Body of pancreas (tissue), 4 donors: ENCODE data around the gene RNASEH2A. TPM values are rescaled to one million over a fixed set of nuclear protein-coding genes. Genes with fewer than 3 reads are reported as not detected.

Experiments
- ATAC-seq: fragments of 150-250 bp; one replicate; pipeline ENCODE4 v1.9.1; 2016
- DNase-seq, 4 donors: peaks; one replicate each; pipeline ENCODE4 v3.0.0-alpha.2; 2019
- H3K27ac ChIP-seq, 4 donors: fragments of 200-600 bp; sonication (generic); 1 replicate in 3 of 4; 2 replicates in 1 of 4; pipeline versions ENCODE4 v1.5.1 to v1.6.1; 2016 to 2019; ENCODE audit warnings: mild to moderate bottlenecking in 1 of 4, mixed read lengths in 1 of 4, moderate library complexity in 1 of 4
- H3K27me3 ChIP-seq, 2 donors: fragments of 200-600 bp; sonication (generic); one replicate each; pipeline ENCODE4 v1.6.0; 2016; ENCODE audit warnings: mild to moderate bottlenecking in 1 of 2
- H3K36me3 ChIP-seq, 2 donors: fragments of 200-600 bp; sonication (generic); replicated peaks in 1 of 2; 2 replicates each; pipeline ENCODE4 v1.5.1; 2016; ENCODE audit warnings: low read depth in 2 of 2; ENCODE audit not compliant: insufficient read depth in 1 of 2
- H3K4me1 ChIP-seq: fragments of 200-600 bp; sonication (generic); one replicate; pipeline ENCODE4 v1.6.0; 2016
- H3K4me3 ChIP-seq, 2 donors: fragments of 200-600 bp; sonication (generic); 1 replicate in 1 of 2; 2 replicates in 1 of 2; pipeline ENCODE4 v1.5.1; 2016 to 2019
- H3K9me3 ChIP-seq, 3 donors: fragments of 200-600 bp; sonication (generic); 1 replicate in 2 of 3; 2 replicates in 1 of 3; pipeline ENCODE4 v1.5.1; 2016
- POLR2A ChIP-seq, 3 donors: fragments of 450-650 bp; IDR thresholded peaks; one replicate each; pipeline ENCODE4 v1.6.1; 2016; ENCODE audit warnings: antibody characterized with exemption in 3 of 3, mild to moderate bottlenecking in 2 of 3
- WGBS, 2 donors: methylation state at CpG; one replicate each; pipeline ENCODE4 v1.1.5; 2017; 5-methylcytosine and 5-hydroxymethylcytosine counted together
- intact Hi-C: fragments of 100-400 bp; cut with DNase I; formaldehyde crosslinking; loops from one replicate; pipeline ENCODE4 v1.15.1; 2023
- total RNA-seq, 2 donors: library from RNA; depleted of rRNA; stranded (reverse); fragments of >200 nt; gene quantifications; one replicate each; pipeline ENCODE4 v1.1.0, GENCODE V29; 2016
- TF ChIP-seq, protein P1 (sequence below), 7 experiments: fragments of 450-650 bp in 4 of 7; fragments of 200-600 bp in 3 of 7; sonication (generic) in 3 of 7; IDR thresholded peaks; one replicate each; pipeline ENCODE4 v1.5.1; 2016 to 2019; ENCODE audit warnings: antibody characterized with exemption in 7 of 7

Gene RNASEH2A
- total RNA-seq, 2 donors from 2014 or later: 1.3 to 6.5 TPM

DNA sequence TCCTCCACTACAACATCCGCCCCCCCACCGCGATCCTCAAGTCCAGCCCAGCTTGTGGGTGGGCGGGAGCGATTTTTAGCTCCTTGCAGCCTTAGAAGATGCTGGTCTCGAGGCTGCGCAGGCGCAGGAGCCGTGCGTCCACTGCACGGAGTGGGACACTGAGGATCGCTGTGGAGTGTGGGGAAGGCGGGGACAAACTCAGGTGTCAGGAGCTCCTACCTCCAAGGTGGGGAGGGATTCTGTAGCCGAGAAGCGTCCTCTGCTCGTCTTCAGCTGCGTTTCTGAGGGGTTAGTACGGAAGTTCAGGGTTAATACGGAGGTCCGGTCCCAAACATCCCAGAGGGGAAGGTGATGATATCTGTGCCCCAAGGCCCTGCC, 28.2 kb downstream of the RNASEH2A start, which contains the start of gene RTBDN:
TSS of gene RTBDN (minus strand) at position 14 of the 378 bp plus-strand sequence. CDS start 4,600 bp downstream, outside the sequence.
- intact Hi-C loops: no loop called here
- Histone ChIP-seq H3K27ac (no peak within 1 kb of the TSS), H3K27me3 (peaks cover 0 to 32% of the 10 kb centered on the region in 2 donors), H3K36me3 (no peaks in the 10 kb centered on the region), H3K4me1 (peaks cover 33% of the 10 kb centered on the region), H3K4me3 (no peak within 1 kb of the TSS), H3K9me3 (no peaks in the 10 kb centered on the region)
- no peak for DNase-seq
- ATAC-seq: no peak
- WGBS, 2 donors: 6% methylated on average over 7 to 20 of the region's 20 CpGs
- TF ChIP-seq, protein P1, sequence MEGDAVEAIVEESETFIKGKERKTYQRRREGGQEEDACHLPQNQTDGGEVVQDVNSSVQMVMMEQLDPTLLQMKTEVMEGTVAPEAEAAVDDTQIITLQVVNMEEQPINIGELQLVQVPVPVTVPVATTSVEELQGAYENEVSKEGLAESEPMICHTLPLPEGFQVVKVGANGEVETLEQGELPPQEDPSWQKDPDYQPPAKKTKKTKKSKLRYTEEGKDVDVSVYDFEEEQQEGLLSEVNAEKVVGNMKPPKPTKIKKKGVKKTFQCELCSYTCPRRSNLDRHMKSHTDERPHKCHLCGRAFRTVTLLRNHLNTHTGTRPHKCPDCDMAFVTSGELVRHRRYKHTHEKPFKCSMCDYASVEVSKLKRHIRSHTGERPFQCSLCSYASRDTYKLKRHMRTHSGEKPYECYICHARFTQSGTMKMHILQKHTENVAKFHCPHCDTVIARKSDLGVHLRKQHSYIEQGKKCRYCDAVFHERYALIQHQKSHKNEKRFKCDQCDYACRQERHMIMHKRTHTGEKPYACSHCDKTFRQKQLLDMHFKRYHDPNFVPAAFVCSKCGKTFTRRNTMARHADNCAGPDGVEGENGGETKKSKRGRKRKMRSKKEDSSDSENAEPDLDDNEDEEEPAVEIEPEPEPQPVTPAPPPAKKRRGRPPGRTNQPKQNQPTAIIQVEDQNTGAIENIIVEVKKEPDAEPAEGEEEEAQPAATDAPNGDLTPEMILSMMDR (IDR thresholded peaks at IDR 0.05): no peak
- TF ChIP-seq POLR2A (IDR thresholded peaks at IDR 0.05): no peak

DNA sequence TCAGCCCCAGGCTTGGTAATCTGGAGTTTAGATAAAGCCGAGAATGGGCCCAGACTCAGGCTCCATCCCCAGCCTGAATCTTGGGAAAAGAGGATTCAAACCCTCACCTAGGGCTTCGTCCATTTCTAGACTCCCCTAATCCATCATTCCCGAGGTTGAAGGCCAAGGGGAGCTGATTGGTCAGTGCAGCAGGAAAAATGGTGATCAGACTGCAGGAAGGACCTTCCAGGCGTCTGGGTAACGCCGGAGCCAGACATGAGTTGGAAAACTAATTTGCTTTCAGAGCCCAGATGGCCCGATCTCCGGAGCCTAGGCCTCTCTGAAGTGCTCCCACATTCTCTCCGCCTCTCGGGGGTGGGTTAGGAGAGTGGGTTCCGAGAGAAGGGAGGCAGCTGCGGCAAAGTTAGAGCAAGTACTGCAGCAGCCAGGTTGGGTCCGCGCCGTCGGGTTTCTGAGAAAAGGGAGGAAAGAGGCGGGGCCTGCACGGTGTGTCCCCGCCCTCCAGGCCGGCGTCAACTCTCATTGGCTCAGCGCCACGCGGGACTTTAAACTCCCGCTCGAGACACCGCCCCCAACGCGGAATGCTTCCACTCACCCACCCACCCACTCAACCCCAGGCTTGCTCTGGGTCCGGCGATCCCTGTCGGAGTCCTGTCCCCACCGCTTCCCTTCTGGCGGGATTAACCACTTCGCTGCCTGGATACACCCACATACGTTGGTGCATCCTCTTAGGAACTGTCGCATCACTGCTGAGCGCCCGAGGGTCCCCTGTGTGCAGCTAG, 28.8 kb downstream of the RNASEH2A start:
- Histone ChIP-seq H3K27ac (no peak overlapping the region), H3K27me3 (peaks cover 0 to 32% of the 10 kb centered on the region in 2 donors), H3K36me3 (no peaks in the 10 kb centered on the region), H3K4me3 (no peak overlapping the region), H3K9me3 (no peaks in the 10 kb centered on the region), H3K4me1 (peaks cover 33% of the 10 kb centered on the region)
- ATAC-seq (no peak), DNase-seq (peak in 3 of 4 donors; percentile 22 to 51 (median 31))
- 5 to 7% methylated on average over 24 to 39 of the region's 39 CpGs for WGBS, 2 donors
- intact Hi-C loops: no loop called here
- TF ChIP-seq, protein P1 (IDR thresholded peaks at IDR 0.05): no peak
- no peak for TF ChIP-seq POLR2A (IDR thresholded peaks at IDR 0.05)

DNA sequence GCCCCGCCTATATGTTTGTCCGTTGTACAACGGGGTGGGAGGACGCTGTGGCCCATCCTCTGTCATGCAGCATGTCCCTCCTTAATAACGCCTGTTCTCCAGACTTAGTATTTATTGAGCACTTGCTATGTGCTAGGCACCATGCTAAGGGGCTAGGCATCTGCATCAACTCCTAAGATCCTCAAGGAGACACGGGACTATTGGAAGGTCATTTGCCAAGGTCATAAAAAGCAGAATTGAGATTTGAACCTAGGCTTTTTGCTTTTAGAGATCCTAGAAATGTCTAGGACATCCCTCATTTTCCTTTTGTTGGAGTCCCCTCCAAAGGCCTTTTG, 30.1 kb downstream of the RNASEH2A start:
- Histone ChIP-seq H3K36me3 (no peaks in the 10 kb centered on the region), H3K27ac (no peak overlapping the region), H3K4me1 (peaks cover 43% of the 10 kb centered on the region), H3K27me3 (peaks cover 0 to 38% of the 10 kb centered on the region in 2 donors), H3K4me3 (no peak overlapping the region), H3K9me3 (no peaks in the 10 kb centered on the region)
- DNase-seq: no peak
- WGBS, 2 donors: 6% methylated on average over 5 to 6 of the region's 6 CpGs
- TF ChIP-seq, protein P1 (IDR thresholded peaks at IDR 0.05): no peak
- no peak for TF ChIP-seq POLR2A (IDR thresholded peaks at IDR 0.05)
- intact Hi-C loops: no loop called here
- no peak for ATAC-seq

DNA sequence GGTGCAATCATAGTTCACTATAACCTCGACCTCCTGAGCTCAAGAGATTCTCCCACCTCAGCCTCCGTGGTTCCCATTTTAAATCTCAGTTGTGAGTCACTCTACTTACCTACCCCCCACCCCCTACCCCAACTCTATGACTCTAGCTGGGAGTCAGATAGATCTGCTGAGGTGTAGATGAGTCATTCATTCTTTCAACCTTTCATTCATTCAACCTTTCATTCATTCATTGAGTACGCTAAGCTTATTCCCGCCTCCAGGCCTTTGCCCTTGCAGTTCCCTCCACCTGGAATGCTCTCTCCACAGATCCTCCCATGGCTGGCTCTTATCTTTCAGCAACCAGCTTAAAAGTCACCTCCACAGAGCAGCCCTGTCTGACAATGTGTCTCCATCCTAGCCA, 30.8 kb downstream of the RNASEH2A start:
- DNase-seq: no peak
- no peak overlapping the region for H3K4me3 ChIP-seq
- H3K27me3 ChIP-seq: peaks cover 0 to 45% of the 10 kb centered on the region in 2 donors
- WGBS, 2 donors: 66 to 67% methylated on average over 4 of the region's 4 CpGs
- H3K27ac ChIP-seq: no peak overlapping the region
- peaks cover 43% of the 10 kb centered on the region for H3K4me1 ChIP-seq
- intact Hi-C loops: no loop called here
- no peak for TF ChIP-seq POLR2A (IDR thresholded peaks at IDR 0.05)
- TF ChIP-seq, protein P1 (IDR thresholded peaks at IDR 0.05): no peak
- H3K36me3 ChIP-seq: no peaks in the 10 kb centered on the region
- ATAC-seq: no peak
- no peaks in the 10 kb centered on the region for H3K9me3 ChIP-seq
